Neutrophil (primary cell): ENCODE measurements around the gene MAPK14.
"Not testable (repeated sequence)": the region's sequence is repeated elsewhere in the genome, so short reads cannot be mapped to it uniquely, and the experiment has no call there.

Source experiments
- H3K27ac ChIP-seq: fragments of 200-600 bp; sonication (generic); 2 replicates; pipeline ENCODE4 v1.5.1; 2016; ENCODE audit warnings: mild to moderate bottlenecking, moderate library complexity
- H3K27me3 ChIP-seq: fragments of 200-600 bp; sonication (generic); 2 replicates; pipeline ENCODE4 v1.6.0; 2016; ENCODE audit warnings: mild to moderate bottlenecking
- H3K36me3 ChIP-seq: fragments of 200-600 bp; sonication (generic); 2 replicates; pipeline ENCODE4 v1.5.1; 2017
- H3K4me1 ChIP-seq, 2 experiments: fragments of 200-600 bp in 1 of 2; sonication (generic) in 1 of 2; 1 replicate in 1 of 2; 2 replicates in 1 of 2; pipeline versions ENCODE4 v1.5.1 to v1.6.1; 2013 to 2016; ENCODE audit warnings: low read depth in 1 of 2, low read length in 1 of 2, mild to moderate bottlenecking in 1 of 2, moderate library complexity in 1 of 2; ENCODE audit not compliant: control insufficient read depth in 1 of 2, insufficient read depth in 1 of 2
- H3K4me3 ChIP-seq, 2 experiments: fragments of 200-600 bp in 1 of 2; sonication (generic) in 1 of 2; 1 replicate in 1 of 2; 2 replicates in 1 of 2; pipeline ENCODE4 v1.5.1; 2013 to 2016; ENCODE audit warnings: low read depth in 1 of 2, low read length in 1 of 2, mild to moderate bottlenecking in 1 of 2, moderate library complexity in 1 of 2
- H3K9me3 ChIP-seq: fragments of 200-600 bp; sonication (generic); 2 replicates; pipeline ENCODE4 v1.5.1; 2016
- CTCF ChIP-seq: fragments of 200-600 bp; sonication (generic); IDR thresholded peaks from 2 replicates; pipeline ENCODE4 v1.5.1; 2016; ENCODE audit warnings: antibody characterized with exemption

Gene MAPK14

GRCh38 chr6:36029464-36029863 lies 1.9 kb downstream of the MAPK14 start:
- Histone ChIP-seq H3K4me1 (peaks cover 71 to 81% of the 10 kb centered on the region in 2 experiments), H3K27me3 (no peaks in the 10 kb centered on the region), H3K27ac (peak overlapping the region; percentile 88), H3K9me3 (no peaks in the 10 kb centered on the region), H3K36me3 (no peaks in the 10 kb centered on the region), H3K4me3 (peak overlapping the region; percentile 93 to 100)
- TF ChIP-seq CTCF = no peak

DNA sequence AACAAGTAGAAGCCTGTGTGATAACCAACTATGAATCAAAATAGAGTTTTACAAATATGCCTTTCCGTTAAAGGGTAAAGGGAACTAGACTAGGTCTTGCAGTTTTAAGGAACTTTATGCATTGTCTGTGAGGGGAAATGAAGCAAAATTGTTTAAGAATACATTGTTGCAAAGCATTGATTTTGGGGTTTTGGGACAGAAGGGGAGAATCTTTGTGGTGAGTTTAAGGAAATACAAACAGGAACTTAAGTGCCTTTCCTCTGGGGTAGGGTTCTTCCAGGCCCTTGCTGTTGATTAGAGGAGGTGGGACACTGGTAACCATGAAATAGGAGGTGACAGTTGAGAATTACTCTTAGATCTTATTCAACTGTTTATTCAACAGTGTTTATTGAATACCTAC lies 4.7 kb downstream of the MAPK14 start:
- peak overlapping the region; percentile 93 to 100 for H3K4me3 ChIP-seq
- H3K9me3 ChIP-seq = no peaks in the 10 kb centered on the region
- H3K27ac ChIP-seq = peak overlapping the region; percentile 88
- peaks cover 71 to 79% of the 10 kb centered on the region in 2 experiments for H3K4me1 ChIP-seq
- H3K27me3 ChIP-seq = no peaks in the 10 kb centered on the region
- TF ChIP-seq CTCF = no peak
- peaks cover 3% of the 10 kb centered on the region for H3K36me3 ChIP-seq

GRCh38 chr6:36033144-36033543 lies 5.5 kb downstream of the MAPK14 start:
- not testable (repeated sequence) for H3K27me3 ChIP-seq, H3K36me3 ChIP-seq, H3K9me3 ChIP-seq
- H3K4me1 ChIP-seq = peaks cover 78 to 87% of the 10 kb centered on the region in 2 experiments
- H3K4me3 ChIP-seq = peak overlapping the region; percentile 93 to 100
- peak overlapping the region; percentile 88 for H3K27ac ChIP-seq

- H3K4me3 ChIP-seq = peak overlapping the region; percentile 93 to 100
- H3K27ac ChIP-seq = peak overlapping the region; percentile 88
Measured at GRCh38 chr6:36033935-36034334, 6.3 kb downstream of the MAPK14 start.

DNA sequence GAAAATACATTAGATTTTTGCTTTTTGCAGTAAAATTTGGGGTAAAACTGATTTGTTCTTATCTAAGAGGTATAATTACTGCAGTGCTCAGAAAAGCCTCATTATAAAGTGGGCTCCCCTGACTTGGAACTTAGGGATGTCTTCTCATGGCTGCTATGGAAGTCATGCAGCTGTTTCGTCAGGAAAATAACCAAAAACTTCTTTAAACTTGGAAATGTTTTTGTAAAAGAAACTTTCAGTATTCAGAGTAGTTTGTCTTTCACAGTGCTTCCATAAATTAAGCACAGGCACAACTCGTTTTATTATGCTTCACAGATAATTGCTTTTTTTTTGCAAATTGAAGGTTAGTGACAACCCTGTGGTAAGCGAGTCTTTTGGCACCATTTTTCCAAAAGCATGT lies 6.8 kb downstream of the MAPK14 start:
- Histone ChIP-seq H3K27me3 (no peaks in the 10 kb centered on the region), H3K4me1 (peaks cover 91 to 95% of the 10 kb centered on the region in 2 experiments), H3K9me3 (no peaks in the 10 kb centered on the region), H3K36me3 (peaks cover 3% of the 10 kb centered on the region), H3K27ac (peak overlapping the region; percentile 88), H3K4me3 (peak overlapping the region; percentile 93 to 100)
- no peak for TF ChIP-seq CTCF

More at GRCh38 chr6:36033935-36034334, 6.3 kb downstream of the MAPK14 start:
- Histone ChIP-seq H3K36me3 (peaks cover 3% of the 10 kb centered on the region), H3K4me1 (peaks cover 86 to 95% of the 10 kb centered on the region in 2 experiments), H3K27me3 (no peaks in the 10 kb centered on the region), H3K9me3 (no peaks in the 10 kb centered on the region)
- TF ChIP-seq CTCF = no peak

GRCh38 chr6:36035225-36035624 lies 7.6 kb downstream of the MAPK14 start:
- Histone ChIP-seq H3K27me3 (no peaks in the 10 kb centered on the region), H3K36me3 (peaks cover 3% of the 10 kb centered on the region), H3K4me3 (peak overlapping the region in 1 of 2 experiments; percentile 93), H3K4me1 (peaks cover 96 to 98% of the 10 kb centered on the region in 2 experiments), H3K27ac (peak overlapping the region; percentile 88), H3K9me3 (no peaks in the 10 kb centered on the region)
- TF ChIP-seq CTCF = no peak
